ENCODE results near the gene UPP2. TPM values are rescaled to one million over a fixed set of nuclear protein-coding genes. Genes with fewer than 3 reads are reported as not detected.

The UPP2 gene
- total and polyA plus RNA-seq, 2 of the 13 experiments (the other 11 are each of a cell fraction or from before 2014, with no cell fraction given), result 0.07 to 0.28 TPM

GRCh38 chr2:158079672-158080071 lies 22.0 kb upstream of the UPP2 start (continued):
- TF ChIP-seq ZZZ3 (CRISPR knock-in tag; IDR thresholded peaks at IDR 0.05; ENCODE audit: borderline replicate concordance) (no peak), TEF (CRISPR knock-in tag; IDR thresholded peaks at IDR 0.05) (peak; percentile 17; the same call in 1 of the 2 replicates), HNRNPH1 (optimal IDR thresholded peaks at IDR 0.05; ENCODE audit: low read depth, low read length) (no peak), NFYC (CRISPR knock-in tag; IDR thresholded peaks at IDR 0.05) (no peak), RXRB (CRISPR knock-in tag; IDR thresholded peaks at IDR 0.05; ENCODE audit: borderline replicate concordance) (peak; percentile 85), EHMT2 (IDR thresholded peaks at IDR 0.05; ENCODE audit: borderline replicate concordance, low read depth, low read length) (peak; percentile 31; the same call in 1 of the 2 replicates), SKIL (CRISPR knock-in tag; IDR thresholded peaks at IDR 0.05; ENCODE audit: borderline replicate concordance) (peak; percentile 84), MXD4 (CRISPR knock-in tag; IDR thresholded peaks at IDR 0.05) (no peak), FOXP4 (CRISPR knock-in tag; IDR thresholded peaks at IDR 0.05) (peak; percentile 92), HOMEZ (CRISPR knock-in tag; IDR thresholded peaks at IDR 0.05; ENCODE audit: low read depth) (peak; percentile 98), FOXP1 (IDR thresholded peaks at IDR 0.05) (no peak), FOXP1 (CRISPR knock-in tag; IDR thresholded peaks at IDR 0.05) (peak; percentile 83), ATF3 (CRISPR knock-in tag; IDR thresholded peaks at IDR 0.05) (no peak; the same call in 1 of the 2 replicates), HNRNPUL1 (IDR thresholded peaks at IDR 0.05; ENCODE audit: low read depth, low read length) (no peak; the same call in 1 of the 2 replicates), RARA (CRISPR knock-in tag; IDR thresholded peaks at IDR 0.05) (peak; percentile 76), THAP11 (CRISPR knock-in tag; IDR thresholded peaks at IDR 0.05) (peak; percentile 48), BRD4 (CRISPR knock-in tag; IDR thresholded peaks at IDR 0.05) (no peak), ZNF362 (CRISPR knock-in tag; IDR thresholded peaks at IDR 0.05; ENCODE audit: borderline replicate concordance) (peak; percentile 32; the same call in 1 of the 2 replicates), RBM22 (optimal IDR thresholded peaks at IDR 0.05; ENCODE audit: low read length) (no peak), NCOA2 (CRISPR knock-in tag; IDR thresholded peaks at IDR 0.05) (peak; percentile 84), MIER2 (CRISPR knock-in tag; IDR thresholded peaks at IDR 0.05) (peak; percentile 74; the same call in 1 of the 2 replicates), IRF9 (CRISPR knock-in tag; IDR thresholded peaks at IDR 0.05; ENCODE audit: borderline replicate concordance) (no peak), BCL6 (CRISPR knock-in tag; IDR thresholded peaks at IDR 0.05) (peak; percentile 85)
